MCF 10A (cell line): ENCODE measurements around the gene GPC2. TPM values are rescaled to one million over a fixed set of nuclear protein-coding genes. Genes with fewer than 3 reads are reported as not detected.
"Not testable (repeated sequence)": the region's sequence is repeated elsewhere in the genome, so short reads cannot be mapped to it uniquely, and the experiment has no call there.

Experiments used
- BruUV-seq: library from RNA; stranded (reverse); fragments of 400-500 nt; replicated peaks from 2 replicates; lab custom pipeline; 2021; lab: Mats Ljungman, UMichigan
- CTCF ChIA-PET: fragments of 300-600 bp; sonication (Branson Sonifier 250); formaldehyde crosslinking; extraction: SDS; loops from one replicate; lab custom pipeline; 2021; ENCODE audit warnings: antibody characterized with exemption, inconsistent platforms; lab: Yijun Ruan, JAX
- POLR2A ChIA-PET: fragments of 300-600, 350-650 bp; sonication (Branson Sonifier 250); formaldehyde crosslinking; extraction: SDS; loops from one replicate; lab custom pipeline; 2020; ENCODE audit warnings: antibody characterized with exemption, inconsistent platforms; lab: Yijun Ruan, JAX
- DNase-seq: peaks from one replicate; pipeline ENCODE4 v3.0.0-alpha.2; 2018; ENCODE audit not compliant: unreplicated experiment
- H3K27ac Mint-ChIP-seq: one replicate; pipeline ENCODE4 v1.8.0; 2022; ENCODE audit warnings: mild to moderate bottlenecking, low read depth, mixed read lengths; ENCODE audit not compliant: unreplicated experiment
- H3K27me3 Mint-ChIP-seq: one replicate; pipeline ENCODE4 v1.8.0; 2022; ENCODE audit warnings: mixed read lengths; ENCODE audit not compliant: insufficient read depth, unreplicated experiment
- H3K36me3 Mint-ChIP-seq: one replicate; pipeline ENCODE4 v1.8.0; 2022; ENCODE audit warnings: mild to moderate bottlenecking, moderate library complexity, mixed read lengths; ENCODE audit not compliant: insufficient read depth, unreplicated experiment
- H3K4me1 Mint-ChIP-seq: one replicate; pipeline ENCODE4 v1.8.0; 2022; ENCODE audit warnings: mixed read lengths; ENCODE audit not compliant: insufficient read depth, unreplicated experiment
- H3K4me3 Mint-ChIP-seq: one replicate; pipeline ENCODE4 v1.8.0; 2022; ENCODE audit warnings: mild to moderate bottlenecking, moderate library complexity, mixed read lengths; ENCODE audit not compliant: unreplicated experiment
- H3K9me3 Mint-ChIP-seq: one replicate; pipeline ENCODE4 v1.8.0; 2022; ENCODE audit warnings: mixed read lengths; ENCODE audit not compliant: unreplicated experiment
- CTCF ChIP-seq: fragments of 200-600 bp; IDR thresholded peaks from one replicate; pipeline ENCODE4 v1.8.0; 2022; ENCODE audit warnings: antibody characterized with exemption, mild to moderate bottlenecking; ENCODE audit not compliant: unreplicated experiment
- intact Hi-C: fragments of 100-400 bp; cut with micrococcal nuclease; formaldehyde crosslinking; loops from 2 replicates; pipeline ENCODE4 v1.14.1; 2022
- total RNA-seq: library from RNA; stranded (reverse); gene quantifications from 2 replicates; pipeline ENCODE4 v1.2.3, GENCODE V29; 2022

The GPC2 gene
- total RNA-seq, 1 experiment from 2014 or later: 0.65 TPM

- H3K4me3 Mint-ChIP-seq: no peak overlapping the region
These were observed 44.5 kb downstream of the GPC2 start for GRCh38 chr7:100132697-100133151.

GRCh38 chr7:100132126-100132525 is 45.1 kb downstream of the GPC2 start:
- CTCF ChIA-PET: interaction anchor here (0.6 to 8.2 kb wide), 18 partner anchors 11 to 215 kb away, joined by 3 to 93 read pairs (median 4); partner anchors contain the start of genes PVRIG and TRAPPC14
- H3K4me3 Mint-ChIP-seq: no peak overlapping the region
- POLR2A ChIA-PET: interaction anchor here (1.0 to 1.3 kb wide), 3 partner anchors 10 to 77 kb away, joined by 3 to 6 read pairs (median 5); partner anchors contain the start of gene LAMTOR4
- H3K4me1 Mint-ChIP-seq: peaks cover 11% of the 10 kb centered on the region
- H3K36me3 Mint-ChIP-seq: no peaks in the 10 kb centered on the region
- H3K9me3 Mint-ChIP-seq: no peaks in the 10 kb centered on the region
- intact Hi-C loops: loop anchor here (1.0 to 10.0 kb wide), 3 partner anchors 85 to 275 kb away; no protein-coding TSS in a partner anchor
- TF ChIP-seq CTCF: no peak
- DNase-seq: no peak
- no TSS peak for BruUV-seq
- H3K27me3 Mint-ChIP-seq: peaks cover 10% of the 10 kb centered on the region
- no peak overlapping the region for H3K27ac Mint-ChIP-seq

More at GRCh38 chr7:100132697-100133151, 44.5 kb downstream of the GPC2 start:
- H3K27me3 Mint-ChIP-seq: peaks cover 10% of the 10 kb centered on the region
- ChIA-PET CTCF (interaction anchor here (0.6 to 8.2 kb wide), 30 partner anchors 8 to 726 kb away, joined by 3 to 93 read pairs (median 4); partner anchors contain the start of genes AP4M1, PVRIG and TRAPPC14), POLR2A (interaction anchor here (1.0 to 1.3 kb wide), 3 partner anchors 9 to 77 kb away, joined by 3 to 6 read pairs (median 5); partner anchors contain the start of gene LAMTOR4)
- peaks cover 11% of the 10 kb centered on the region for H3K4me1 Mint-ChIP-seq
- TF ChIP-seq CTCF: peak; percentile 93
- H3K9me3 Mint-ChIP-seq: no peaks in the 10 kb centered on the region
- peak; percentile 71 for DNase-seq
- BruUV-seq: no TSS peak
- no peak overlapping the region for H3K27ac Mint-ChIP-seq
- intact Hi-C loops: loop anchor here (1.0 to 10.0 kb wide), 3 partner anchors 84 to 275 kb away; no protein-coding TSS in a partner anchor
- no peaks in the 10 kb centered on the region for H3K36me3 Mint-ChIP-seq

GRCh38 chr7:100130608-100131453 is 46.4 kb downstream of the GPC2 start:
- Mint-ChIP-seq H3K4me1 (peaks cover 11% of the 10 kb centered on the region), H3K36me3 (peaks cover under 1% of the 10 kb centered on the region), H3K27me3 (peaks cover 5% of the 10 kb centered on the region), H3K9me3 (no peaks in the 10 kb centered on the region), H3K27ac (no peak overlapping the region), H3K4me3 (no peak overlapping the region)
- BruUV-seq: no TSS peak
- POLR2A ChIA-PET: interaction anchor here (0.9 to 1.5 kb wide), 5 partner anchors 12 to 41 kb away, joined by 3 to 5 read pairs (median 4); partner anchors contain the start of gene LAMTOR4
- CTCF ChIA-PET: interaction anchor here (0.5 to 8.2 kb wide), 28 partner anchors 8 to 764 kb away, joined by 3 to 93 read pairs (median 3); partner anchors contain the start of genes AP4M1, LAMTOR4 and MCM7
- DNase-seq: peak; percentile 67
- peak; percentile 90 for TF ChIP-seq CTCF
- intact Hi-C loops: loop anchor here (10.0 kb wide), 1 partner anchor 214 kb away; no protein-coding TSS in a partner anchor

GRCh38 chr7:100130220-100130607 is 47.0 kb downstream of the GPC2 start:
- not testable (repeated sequence) for H3K9me3 Mint-ChIP-seq, H3K4me3 Mint-ChIP-seq, H3K27me3 Mint-ChIP-seq, H3K27ac Mint-ChIP-seq, BruUV-seq, DNase-seq, H3K36me3 Mint-ChIP-seq
- POLR2A ChIA-PET: interaction anchor here (0.6 to 1.5 kb wide), 6 partner anchors 9 to 41 kb away, joined by 3 to 5 read pairs (median 4); partner anchors contain the start of gene LAMTOR4
- CTCF ChIA-PET: interaction anchor here (0.6 to 8.2 kb wide), 25 partner anchors 8 to 1739 kb away, joined by 3 to 93 read pairs (median 3); partner anchors contain the start of genes AP4M1, LAMTOR4 and MCM7
- intact Hi-C loops: loop anchor here (10.0 kb wide), 1 partner anchor 215 kb away; no protein-coding TSS in a partner anchor
- peaks cover 11% of the 10 kb centered on the region for H3K4me1 Mint-ChIP-seq
